Loucy (cell line): ENCODE results near the gene COL6A2.

Source experiments
- EZH2phosphoT487 ChIP-seq: fragments of 200-600 bp; IDR thresholded peaks from 2 replicates; pipeline ENCODE4 v1.6.1; 2018; ENCODE audit warnings: antibody characterized with exemption, mild to moderate bottlenecking, moderate library complexity, borderline replicate concordance
- TF ChIP-seq, protein P1 (sequence below): fragments of 200-600 bp; sonication (generic); conservative IDR thresholded peaks from 2 replicates; pipeline ENCODE4 v1.5.1; 2014; ENCODE audit warnings: mild to moderate bottlenecking, antibody characterized with exemption, low read length

DNA sequence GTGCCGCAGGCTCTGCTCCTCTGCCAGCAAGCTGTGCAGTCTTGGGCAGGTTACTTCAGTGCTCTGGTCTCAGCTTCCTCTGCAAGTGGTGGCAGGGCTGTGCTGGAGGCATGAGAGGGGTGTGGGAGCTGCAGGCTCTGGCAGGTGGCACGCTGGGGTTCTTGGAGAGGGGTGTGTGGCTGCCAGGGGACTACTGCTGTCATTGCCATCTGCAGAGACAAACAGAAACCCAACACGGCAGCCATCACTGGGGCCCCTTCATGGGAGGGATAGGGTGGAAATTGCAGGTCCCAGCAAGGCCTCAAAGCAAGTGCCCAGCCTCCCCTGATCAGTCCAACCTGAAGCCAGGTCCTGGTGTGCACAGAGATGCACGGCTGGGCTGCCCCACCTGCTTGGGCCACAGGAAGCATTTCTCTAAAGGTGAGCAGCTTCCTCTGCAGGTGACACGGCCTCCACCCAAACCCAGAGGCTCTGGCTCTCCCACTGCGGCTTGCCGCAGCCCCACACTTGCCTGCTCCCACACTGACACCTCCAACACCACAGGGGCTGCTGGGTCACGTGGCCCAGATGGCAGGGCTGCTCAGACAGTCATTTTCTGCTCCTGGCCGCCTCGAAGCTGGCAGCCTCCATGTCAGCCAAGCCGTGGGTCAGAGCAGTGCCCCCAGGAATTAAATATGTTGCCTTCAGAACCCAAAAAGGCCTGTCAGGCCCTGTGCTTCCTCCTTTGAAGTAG is 4.1 kb upstream of the COL6A2 start:
- TF ChIP-seq, protein P1, sequence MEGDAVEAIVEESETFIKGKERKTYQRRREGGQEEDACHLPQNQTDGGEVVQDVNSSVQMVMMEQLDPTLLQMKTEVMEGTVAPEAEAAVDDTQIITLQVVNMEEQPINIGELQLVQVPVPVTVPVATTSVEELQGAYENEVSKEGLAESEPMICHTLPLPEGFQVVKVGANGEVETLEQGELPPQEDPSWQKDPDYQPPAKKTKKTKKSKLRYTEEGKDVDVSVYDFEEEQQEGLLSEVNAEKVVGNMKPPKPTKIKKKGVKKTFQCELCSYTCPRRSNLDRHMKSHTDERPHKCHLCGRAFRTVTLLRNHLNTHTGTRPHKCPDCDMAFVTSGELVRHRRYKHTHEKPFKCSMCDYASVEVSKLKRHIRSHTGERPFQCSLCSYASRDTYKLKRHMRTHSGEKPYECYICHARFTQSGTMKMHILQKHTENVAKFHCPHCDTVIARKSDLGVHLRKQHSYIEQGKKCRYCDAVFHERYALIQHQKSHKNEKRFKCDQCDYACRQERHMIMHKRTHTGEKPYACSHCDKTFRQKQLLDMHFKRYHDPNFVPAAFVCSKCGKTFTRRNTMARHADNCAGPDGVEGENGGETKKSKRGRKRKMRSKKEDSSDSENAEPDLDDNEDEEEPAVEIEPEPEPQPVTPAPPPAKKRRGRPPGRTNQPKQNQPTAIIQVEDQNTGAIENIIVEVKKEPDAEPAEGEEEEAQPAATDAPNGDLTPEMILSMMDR: no peak
- no peak for TF ChIP-seq EZH2phosphoT487
